Liver (tissue), 3 donors: ENCODE data around the gene FBXL22.

Experiments used
- SP1 ChIP-seq: IDR thresholded peaks from 2 replicates; pipeline ENCODE4 v1.6.1; 2018; ENCODE audit warnings: antibody characterized with exemption, mild to moderate bottlenecking
- YY1 ChIP-seq: IDR thresholded peaks from 2 replicates; pipeline ENCODE4 v1.6.1; 2016; ENCODE audit warnings: antibody characterized with exemption, mild to moderate bottlenecking
- TF ChIP-seq, protein P1 (sequence below): fragments of 150-350 bp; IDR thresholded peaks from 2 replicates; pipeline ENCODE4 v1.5.1; 2017; ENCODE audit warnings: improper control_type of control experiment, low read depth, low read length; ENCODE audit not compliant: missing input control
- TF ChIP-seq, protein P2 (sequence below): IDR thresholded peaks from 2 replicates; pipeline ENCODE4 v1.6.1; 2016; ENCODE audit warnings: antibody characterized with exemption, mild to moderate bottlenecking
- donor health status: healthy.
- donor health status: healthy.

DNA sequence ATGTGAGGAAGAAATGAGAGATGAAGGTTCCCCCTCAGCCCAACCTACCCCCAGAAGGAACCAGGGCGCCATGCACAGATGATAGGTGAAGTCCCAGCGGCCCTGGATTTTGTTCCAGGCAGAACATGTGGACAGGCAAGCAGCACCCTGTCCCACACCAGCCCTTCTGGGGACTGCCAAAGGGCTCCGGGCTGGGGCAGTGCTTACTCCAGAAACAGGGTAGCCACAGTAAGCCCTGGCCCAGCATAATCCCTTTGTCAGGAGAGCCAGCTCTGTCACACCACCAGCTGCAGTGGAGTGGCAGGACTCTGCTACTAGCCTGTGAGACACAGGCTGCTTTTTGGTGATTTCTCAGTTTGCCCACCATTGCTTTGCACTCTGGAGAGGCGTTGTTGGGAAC lies 6.3 kb downstream of the FBXL22 start:
- TF ChIP-seq, protein P1, sequence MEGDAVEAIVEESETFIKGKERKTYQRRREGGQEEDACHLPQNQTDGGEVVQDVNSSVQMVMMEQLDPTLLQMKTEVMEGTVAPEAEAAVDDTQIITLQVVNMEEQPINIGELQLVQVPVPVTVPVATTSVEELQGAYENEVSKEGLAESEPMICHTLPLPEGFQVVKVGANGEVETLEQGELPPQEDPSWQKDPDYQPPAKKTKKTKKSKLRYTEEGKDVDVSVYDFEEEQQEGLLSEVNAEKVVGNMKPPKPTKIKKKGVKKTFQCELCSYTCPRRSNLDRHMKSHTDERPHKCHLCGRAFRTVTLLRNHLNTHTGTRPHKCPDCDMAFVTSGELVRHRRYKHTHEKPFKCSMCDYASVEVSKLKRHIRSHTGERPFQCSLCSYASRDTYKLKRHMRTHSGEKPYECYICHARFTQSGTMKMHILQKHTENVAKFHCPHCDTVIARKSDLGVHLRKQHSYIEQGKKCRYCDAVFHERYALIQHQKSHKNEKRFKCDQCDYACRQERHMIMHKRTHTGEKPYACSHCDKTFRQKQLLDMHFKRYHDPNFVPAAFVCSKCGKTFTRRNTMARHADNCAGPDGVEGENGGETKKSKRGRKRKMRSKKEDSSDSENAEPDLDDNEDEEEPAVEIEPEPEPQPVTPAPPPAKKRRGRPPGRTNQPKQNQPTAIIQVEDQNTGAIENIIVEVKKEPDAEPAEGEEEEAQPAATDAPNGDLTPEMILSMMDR = no peak
- TF ChIP-seq SP1 (no peak), YY1 (no peak)
- TF ChIP-seq, protein P2, sequence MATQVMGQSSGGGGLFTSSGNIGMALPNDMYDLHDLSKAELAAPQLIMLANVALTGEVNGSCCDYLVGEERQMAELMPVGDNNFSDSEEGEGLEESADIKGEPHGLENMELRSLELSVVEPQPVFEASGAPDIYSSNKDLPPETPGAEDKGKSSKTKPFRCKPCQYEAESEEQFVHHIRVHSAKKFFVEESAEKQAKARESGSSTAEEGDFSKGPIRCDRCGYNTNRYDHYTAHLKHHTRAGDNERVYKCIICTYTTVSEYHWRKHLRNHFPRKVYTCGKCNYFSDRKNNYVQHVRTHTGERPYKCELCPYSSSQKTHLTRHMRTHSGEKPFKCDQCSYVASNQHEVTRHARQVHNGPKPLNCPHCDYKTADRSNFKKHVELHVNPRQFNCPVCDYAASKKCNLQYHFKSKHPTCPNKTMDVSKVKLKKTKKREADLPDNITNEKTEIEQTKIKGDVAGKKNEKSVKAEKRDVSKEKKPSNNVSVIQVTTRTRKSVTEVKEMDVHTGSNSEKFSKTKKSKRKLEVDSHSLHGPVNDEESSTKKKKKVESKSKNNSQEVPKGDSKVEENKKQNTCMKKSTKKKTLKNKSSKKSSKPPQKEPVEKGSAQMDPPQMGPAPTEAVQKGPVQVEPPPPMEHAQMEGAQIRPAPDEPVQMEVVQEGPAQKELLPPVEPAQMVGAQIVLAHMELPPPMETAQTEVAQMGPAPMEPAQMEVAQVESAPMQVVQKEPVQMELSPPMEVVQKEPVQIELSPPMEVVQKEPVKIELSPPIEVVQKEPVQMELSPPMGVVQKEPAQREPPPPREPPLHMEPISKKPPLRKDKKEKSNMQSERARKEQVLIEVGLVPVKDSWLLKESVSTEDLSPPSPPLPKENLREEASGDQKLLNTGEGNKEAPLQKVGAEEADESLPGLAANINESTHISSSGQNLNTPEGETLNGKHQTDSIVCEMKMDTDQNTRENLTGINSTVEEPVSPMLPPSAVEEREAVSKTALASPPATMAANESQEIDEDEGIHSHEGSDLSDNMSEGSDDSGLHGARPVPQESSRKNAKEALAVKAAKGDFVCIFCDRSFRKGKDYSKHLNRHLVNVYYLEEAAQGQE = no peak
